Measurements from ENCODE around the gene KRT36.

Gene KRT36

DNA sequence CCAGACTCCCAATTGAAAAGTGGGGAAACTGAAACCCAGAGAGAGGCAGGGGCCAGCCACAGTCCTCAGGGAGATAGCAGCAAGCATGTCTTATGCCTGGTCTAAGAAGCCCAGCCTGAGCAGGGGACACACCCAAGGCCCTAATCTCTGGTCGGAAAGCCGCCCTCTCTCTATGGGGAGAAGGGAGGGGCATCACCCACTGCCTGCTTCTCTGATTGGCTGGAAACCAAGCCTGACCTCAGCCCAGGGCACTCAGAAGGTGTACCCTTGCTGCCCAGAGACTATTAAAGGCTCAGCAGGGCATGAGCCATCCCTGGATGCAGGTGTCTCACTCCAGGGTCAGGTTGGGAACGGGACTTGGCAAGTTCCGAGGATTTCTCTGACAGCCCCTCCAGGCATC is 21.4 kb upstream of the KRT36 start:
- Histone ChIP-seq H3K4me3 (ENCODE audit: low read length in 2 of 2) (no peak overlapping the region), H3K27me3 (ENCODE audit: control insufficient read depth in 1 of 2, insufficient read depth in 2 of 2, low read length in 2 of 2) (no peaks in the 10 kb centered on the region), H3K36me3 (ENCODE audit: control insufficient read depth in 2 of 2, insufficient read depth in 2 of 2, low read length in 2 of 2) (no peaks in the 10 kb centered on the region), H3K27ac (ENCODE audit: low read length) (no peak overlapping the region), H3K4me1 (ENCODE audit: control insufficient read depth, insufficient read depth, low read length) (no peaks in the 10 kb centered on the region), H3K9ac (ENCODE audit: low read length in 2 of 2) (no peak overlapping the region), H3K9me3 (ENCODE audit: control insufficient read depth in 2 of 2, low read length in 2 of 2) (no peaks in the 10 kb centered on the region)

DNA sequence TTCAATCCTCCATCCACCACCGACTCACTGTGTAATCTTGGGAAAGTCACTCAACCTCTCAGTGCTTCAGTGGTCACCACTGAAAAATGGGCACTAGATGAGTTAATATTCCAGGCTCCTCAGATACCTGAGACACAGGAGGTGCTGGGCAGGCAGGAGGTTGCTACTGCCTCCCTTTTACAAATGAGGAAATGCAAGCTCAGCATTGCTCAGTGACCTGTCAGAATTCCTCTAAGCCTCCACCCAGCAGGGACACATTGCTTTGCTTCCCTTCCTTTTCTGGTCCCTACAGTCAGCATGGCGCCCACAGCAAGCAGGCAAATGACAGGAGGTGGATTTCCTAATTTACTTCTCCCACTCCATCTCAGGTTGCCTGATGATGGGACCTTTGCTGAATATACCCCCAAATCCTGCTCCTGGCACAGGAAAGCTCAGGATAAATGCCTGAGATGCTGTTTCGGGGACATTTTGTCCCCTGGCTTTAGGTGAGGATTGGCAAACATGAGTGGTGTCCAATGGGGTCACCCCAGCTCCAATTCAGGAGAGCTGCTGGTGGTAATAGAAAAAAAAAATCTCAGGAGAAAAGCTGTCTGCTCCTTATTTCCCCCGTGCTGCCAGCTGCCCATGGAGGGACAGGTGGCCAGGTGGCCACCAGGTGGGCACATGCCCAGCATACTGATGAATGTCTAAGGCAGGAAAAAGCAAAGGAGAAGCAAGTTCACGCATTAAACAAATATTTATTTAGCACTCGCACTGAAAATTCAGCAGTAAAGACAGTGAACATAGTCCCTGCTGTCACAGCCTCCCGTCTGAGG is 20.7 kb upstream of the KRT36 start:
- Histone ChIP-seq H3K27me3 (ENCODE audit: control insufficient read depth in 1 of 2, insufficient read depth in 2 of 2, low read length in 2 of 2) (no peaks in the 10 kb centered on the region), H3K9me3 (ENCODE audit: control insufficient read depth in 2 of 2, low read length in 2 of 2) (no peaks in the 10 kb centered on the region), H3K4me3 (ENCODE audit: low read length in 2 of 2) (no peak overlapping the region), H3K9ac (ENCODE audit: low read length in 2 of 2) (no peak overlapping the region), H3K4me1 (ENCODE audit: control insufficient read depth, insufficient read depth, low read length) (no peaks in the 10 kb centered on the region), H3K36me3 (ENCODE audit: control insufficient read depth in 2 of 2, insufficient read depth in 2 of 2, low read length in 2 of 2) (no peaks in the 10 kb centered on the region), H3K27ac (ENCODE audit: low read length) (no peak overlapping the region)

DNA sequence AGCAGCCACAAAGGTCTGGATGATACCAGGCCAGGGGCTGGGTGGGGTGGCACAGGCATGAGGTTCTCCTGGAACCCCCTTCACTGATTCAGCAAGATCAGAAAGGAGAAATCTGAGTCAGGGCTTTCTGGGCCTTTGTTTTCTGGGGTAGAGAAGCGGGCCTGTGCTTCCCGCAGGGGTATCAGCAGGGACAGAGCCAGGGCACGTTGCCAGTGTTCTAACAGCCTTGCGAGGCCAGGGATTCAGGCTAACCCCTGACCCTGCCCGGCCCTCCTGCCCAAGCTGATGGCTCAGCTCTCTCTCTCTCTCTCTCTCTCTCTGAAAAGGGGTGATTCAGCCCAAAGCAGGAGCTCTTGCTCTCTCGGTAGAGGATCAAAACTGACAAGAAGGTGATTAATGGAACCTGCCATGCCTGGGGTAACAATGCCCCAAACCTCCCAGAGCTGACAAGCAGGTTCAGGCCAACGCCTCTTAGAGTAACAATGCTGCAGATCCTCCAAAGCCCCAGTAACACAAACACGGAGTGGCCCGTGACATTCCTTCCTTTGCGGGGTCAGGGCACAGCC is 17.7 kb upstream of the KRT36 start:
- no peak overlapping the region for H3K27ac ChIP-seq (ENCODE audit: low read length)
- no peaks in the 10 kb centered on the region for H3K4me1 ChIP-seq (ENCODE audit: control insufficient read depth, insufficient read depth, low read length)
- H3K27me3 ChIP-seq (ENCODE audit: control insufficient read depth in 1 of 2, insufficient read depth in 2 of 2, low read length in 2 of 2): no peaks in the 10 kb centered on the region
- no peak overlapping the region for H3K9ac ChIP-seq (ENCODE audit: low read length in 2 of 2)
- no peaks in the 10 kb centered on the region for H3K9me3 ChIP-seq (ENCODE audit: control insufficient read depth in 2 of 2, low read length in 2 of 2)
- H3K36me3 ChIP-seq (ENCODE audit: control insufficient read depth in 2 of 2, insufficient read depth in 2 of 2, low read length in 2 of 2): no peaks in the 10 kb centered on the region
- H3K4me3 ChIP-seq (ENCODE audit: low read length in 2 of 2): no peak overlapping the region

DNA sequence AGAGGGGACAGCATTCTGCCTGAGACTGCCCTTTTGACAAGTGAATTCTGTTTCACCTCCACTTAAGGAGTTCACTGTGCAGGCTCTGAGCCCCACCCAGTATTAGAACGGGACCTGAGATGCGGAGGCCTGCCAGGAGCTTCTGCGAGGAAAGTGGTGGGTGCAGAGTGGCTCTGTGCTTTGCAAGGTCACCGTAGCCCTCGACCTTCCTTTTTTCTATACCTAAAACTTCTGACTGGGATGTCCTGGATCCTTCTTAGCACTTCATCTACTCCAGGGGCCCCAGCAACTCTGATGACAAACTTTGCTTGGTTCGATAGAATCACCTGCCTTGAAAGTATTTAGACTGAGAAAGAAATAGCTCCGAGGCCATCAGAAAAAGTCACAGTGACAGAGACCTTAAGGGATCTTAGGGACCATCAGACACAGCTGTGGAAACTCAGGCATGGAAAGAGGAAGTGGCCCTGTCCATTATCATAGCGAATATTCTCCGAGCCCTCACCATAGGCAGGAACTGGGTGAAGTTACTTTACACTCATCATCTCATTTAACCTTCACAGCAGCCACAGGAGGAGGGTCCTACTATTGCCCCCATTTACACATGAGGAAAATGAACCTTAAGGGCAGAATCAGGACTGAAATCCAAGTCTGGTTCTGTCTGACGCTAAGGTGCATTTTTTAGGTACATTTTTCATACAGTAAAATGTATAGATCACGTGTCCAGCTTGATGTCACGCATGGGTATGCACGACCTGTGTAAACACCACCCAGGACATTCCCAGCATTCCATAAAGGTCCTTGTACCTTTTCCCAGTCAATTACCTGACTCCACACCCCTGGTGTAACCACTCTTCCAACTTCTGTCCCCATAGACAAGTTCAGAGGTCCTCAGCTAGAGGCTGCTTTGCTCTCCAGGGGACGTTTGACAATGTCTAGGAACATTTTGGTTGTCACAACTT is 16.4 kb upstream of the KRT36 start:
- no peak overlapping the region for H3K9ac ChIP-seq (ENCODE audit: low read length in 2 of 2)
- H3K4me1 ChIP-seq (ENCODE audit: control insufficient read depth, insufficient read depth, low read length): no peaks in the 10 kb centered on the region
- H3K36me3 ChIP-seq (ENCODE audit: control insufficient read depth in 2 of 2, insufficient read depth in 2 of 2, low read length in 2 of 2): no peaks in the 10 kb centered on the region
- H3K27me3 ChIP-seq (ENCODE audit: control insufficient read depth in 1 of 2, insufficient read depth in 2 of 2, low read length in 2 of 2): no peaks in the 10 kb centered on the region
- H3K9me3 ChIP-seq (ENCODE audit: control insufficient read depth in 2 of 2, low read length in 2 of 2): no peaks in the 10 kb centered on the region
- no peak overlapping the region for H3K4me3 ChIP-seq (ENCODE audit: low read length in 2 of 2)
- H3K27ac ChIP-seq (ENCODE audit: low read length): no peak overlapping the region

DNA sequence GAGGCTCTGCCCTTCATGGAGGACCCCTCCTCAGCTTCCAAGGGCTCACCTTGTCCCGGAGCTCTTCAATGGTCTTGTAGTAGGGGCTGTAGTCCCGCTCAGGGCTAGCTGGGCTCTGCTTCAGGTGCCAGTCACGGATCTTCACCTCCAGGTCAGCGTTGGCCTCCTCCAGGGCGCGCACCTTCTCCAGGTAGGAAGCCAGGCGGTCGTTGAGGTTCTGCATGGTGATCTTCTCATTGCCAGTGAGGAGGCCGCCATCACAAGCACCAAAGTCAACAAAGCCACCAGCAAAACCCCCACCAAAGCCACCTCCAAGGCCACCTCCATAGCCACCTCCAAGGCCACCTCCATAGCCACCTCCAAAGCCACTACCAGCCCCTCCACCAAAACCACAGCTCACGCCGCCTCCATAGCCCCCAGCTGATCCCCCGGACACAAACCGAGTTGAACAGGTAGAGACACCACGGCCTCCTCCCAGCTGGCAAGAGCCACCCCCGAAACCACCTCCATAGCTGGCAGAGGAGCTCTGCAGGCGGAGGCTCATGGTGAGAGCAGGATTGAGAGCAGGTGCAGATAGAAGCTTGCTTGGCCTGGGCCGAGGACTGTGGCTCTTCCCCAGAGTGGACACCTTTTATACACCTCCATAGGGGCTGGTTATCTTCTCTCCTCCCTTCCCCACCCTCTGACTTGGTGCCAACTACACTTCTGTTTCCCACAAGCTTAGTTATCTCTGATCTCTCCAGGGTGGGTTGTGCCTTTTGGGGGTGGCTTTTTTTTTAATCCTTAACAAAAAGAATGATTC is 15.5 kb upstream of the KRT36 start, which contains the start of gene KRT13:
TSS of gene KRT13 (minus strand) at position 606 of the 802 bp plus-strand sequence. CDS start at position 544, 62 bp downstream.
- H3K4me3 ChIP-seq (ENCODE audit: low read length in 2 of 2): no peak within 1 kb of the TSS
- H3K27ac ChIP-seq (ENCODE audit: low read length): no peak within 1 kb of the TSS
- H3K36me3 ChIP-seq (ENCODE audit: control insufficient read depth in 2 of 2, insufficient read depth in 2 of 2, low read length in 2 of 2): no peaks in the 10 kb centered on the region
- no peaks in the 10 kb centered on the region for H3K9me3 ChIP-seq (ENCODE audit: control insufficient read depth in 2 of 2, low read length in 2 of 2)
- no peak within 1 kb of the TSS for H3K9ac ChIP-seq (ENCODE audit: low read length in 2 of 2)
- H3K4me1 ChIP-seq (ENCODE audit: control insufficient read depth, insufficient read depth, low read length): no peaks in the 10 kb centered on the region
- no peaks in the 10 kb centered on the region for H3K27me3 ChIP-seq (ENCODE audit: control insufficient read depth in 1 of 2, insufficient read depth in 2 of 2, low read length in 2 of 2)

DNA sequence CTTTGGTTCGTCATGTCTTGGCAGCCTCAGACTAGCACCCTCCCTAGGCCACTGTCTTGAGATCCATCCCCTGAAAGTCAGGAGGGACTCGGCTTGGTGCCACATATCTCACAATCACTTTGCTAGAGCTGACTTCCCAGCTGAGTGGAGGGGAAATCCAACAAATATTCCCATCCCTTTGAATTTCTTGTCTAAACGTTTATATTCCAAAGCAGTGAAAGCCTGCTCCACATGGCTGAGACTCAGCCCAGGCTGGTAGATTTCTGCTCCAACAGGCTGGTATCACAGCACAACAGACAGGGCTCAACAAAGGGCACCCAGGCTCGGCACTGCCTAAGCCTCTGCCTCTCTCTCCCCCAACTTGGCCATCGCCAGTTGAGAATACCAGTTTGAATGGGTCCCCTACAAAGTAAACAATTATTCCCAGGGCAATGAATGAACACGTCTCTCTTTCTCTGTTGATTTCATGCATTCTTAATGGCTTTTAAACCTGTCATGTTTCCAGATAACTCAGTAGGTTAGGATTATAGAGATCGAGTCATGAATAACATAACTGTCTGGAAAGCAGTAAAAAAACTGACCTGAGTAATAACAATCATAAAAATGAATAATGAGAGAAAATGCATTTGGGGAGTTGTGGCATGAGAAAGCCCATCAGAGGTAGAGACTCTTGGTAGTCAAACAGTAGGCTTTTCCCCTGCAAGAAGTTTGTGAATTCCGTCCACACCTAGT is 14.7 kb upstream of the KRT36 start:
- Histone ChIP-seq H3K4me3 (ENCODE audit: low read length in 2 of 2) (no peak overlapping the region), H3K27ac (ENCODE audit: low read length) (no peak overlapping the region), H3K36me3 (ENCODE audit: control insufficient read depth in 2 of 2, insufficient read depth in 2 of 2, low read length in 2 of 2) (no peaks in the 10 kb centered on the region), H3K27me3 (ENCODE audit: control insufficient read depth in 1 of 2, insufficient read depth in 2 of 2, low read length in 2 of 2) (no peaks in the 10 kb centered on the region), H3K9ac (ENCODE audit: low read length in 2 of 2) (no peak overlapping the region), H3K4me1 (ENCODE audit: control insufficient read depth, insufficient read depth, low read length) (no peaks in the 10 kb centered on the region), H3K9me3 (ENCODE audit: control insufficient read depth in 2 of 2, low read length in 2 of 2) (no peaks in the 10 kb centered on the region)

DNA sequence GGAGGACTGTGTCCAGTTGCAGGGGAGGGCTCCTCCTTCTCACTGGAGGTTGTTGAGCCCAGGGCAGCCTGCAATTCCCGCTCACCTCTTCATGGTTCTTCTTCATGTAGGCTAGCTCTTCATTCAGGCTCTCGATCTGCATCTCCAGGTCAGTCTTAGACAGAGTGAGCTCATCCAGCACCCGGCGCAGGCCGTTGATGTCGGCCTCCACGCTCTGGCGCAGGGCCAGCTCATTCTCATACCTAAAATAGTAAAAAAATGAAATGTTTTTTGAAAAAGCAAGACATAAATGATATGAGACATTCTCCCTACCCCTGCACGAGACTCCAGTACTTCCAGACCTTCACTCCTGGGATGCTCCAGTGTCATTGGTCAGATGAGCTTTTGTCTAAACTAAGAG is 13.5 kb upstream of the KRT36 start:
- Histone ChIP-seq H3K4me3 (ENCODE audit: low read length in 2 of 2) (no peak overlapping the region), H3K9ac (ENCODE audit: low read length in 2 of 2) (no peak overlapping the region), H3K27me3 (ENCODE audit: control insufficient read depth in 1 of 2, insufficient read depth in 2 of 2, low read length in 2 of 2) (no peaks in the 10 kb centered on the region), H3K36me3 (ENCODE audit: control insufficient read depth in 2 of 2, insufficient read depth in 2 of 2, low read length in 2 of 2) (no peaks in the 10 kb centered on the region), H3K9me3 (ENCODE audit: control insufficient read depth in 2 of 2, low read length in 2 of 2) (no peaks in the 10 kb centered on the region), H3K4me1 (ENCODE audit: control insufficient read depth, insufficient read depth, low read length) (no peaks in the 10 kb centered on the region), H3K27ac (ENCODE audit: low read length) (no peak overlapping the region)

DNA sequence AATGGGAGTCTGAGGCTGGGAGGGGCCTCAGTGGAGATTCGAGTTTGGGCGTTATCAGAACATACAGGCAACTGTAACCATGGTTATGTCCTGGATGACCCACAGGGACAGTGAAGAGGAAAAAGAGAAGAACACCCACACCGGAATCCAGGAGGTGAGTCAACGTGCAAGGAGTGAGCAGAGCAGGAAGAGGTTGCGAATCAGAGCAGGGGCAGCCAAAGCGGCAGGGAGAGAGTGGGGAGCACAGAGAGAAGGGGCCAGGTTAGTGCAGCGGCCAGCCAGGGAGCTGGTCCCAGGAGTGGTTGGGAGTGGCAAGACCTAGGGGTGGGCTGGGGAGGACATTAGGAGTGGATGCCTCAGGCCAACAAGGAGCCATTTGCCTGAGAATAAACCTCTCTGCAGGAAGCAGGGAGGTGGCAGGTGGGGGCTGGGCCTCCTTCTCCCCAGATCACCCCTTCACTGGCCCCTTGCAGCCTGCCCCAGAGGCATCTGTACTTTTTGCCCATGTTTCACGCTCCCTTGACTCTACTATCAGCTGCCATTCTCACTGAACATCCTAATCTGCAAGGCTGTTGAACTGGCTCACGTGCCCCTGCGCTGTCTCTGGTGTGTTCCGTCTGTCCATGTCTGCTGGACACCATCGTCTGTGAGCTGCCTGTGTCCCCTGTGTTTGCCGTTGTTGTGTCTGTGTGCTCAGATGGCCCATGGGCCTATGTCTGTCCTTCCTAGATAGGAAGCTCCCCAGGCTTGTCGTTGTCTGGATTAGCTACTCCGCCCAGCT is 10.6 kb upstream of the KRT36 start:
- Histone ChIP-seq H3K36me3 (ENCODE audit: control insufficient read depth in 2 of 2, insufficient read depth in 2 of 2, low read length in 2 of 2) (no peaks in the 10 kb centered on the region), H3K27me3 (ENCODE audit: control insufficient read depth in 1 of 2, insufficient read depth in 2 of 2, low read length in 2 of 2) (no peaks in the 10 kb centered on the region), H3K27ac (ENCODE audit: low read length) (no peak overlapping the region)

DNA sequence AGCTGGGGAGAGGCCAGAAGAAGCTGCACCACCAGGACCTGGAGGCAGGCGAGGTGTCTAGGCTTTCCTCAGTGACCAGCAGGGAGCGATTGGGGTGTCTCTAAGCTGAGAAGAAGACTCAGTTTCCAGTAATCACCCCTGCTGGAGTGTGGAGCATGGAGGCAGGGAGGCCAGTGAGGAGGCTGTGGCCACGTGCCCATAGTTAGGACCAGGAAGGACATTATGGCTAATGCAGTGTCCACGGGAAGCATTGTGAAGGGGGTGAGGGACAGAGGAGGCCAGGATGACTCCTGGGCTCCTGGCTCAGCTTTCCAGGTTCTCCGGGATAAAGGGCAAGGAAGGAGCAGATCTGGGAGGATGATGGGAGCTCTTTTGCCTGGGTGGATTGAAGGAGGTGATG is 10.0 kb upstream of the KRT36 start:
- Histone ChIP-seq H3K4me3 (ENCODE audit: low read length in 2 of 2) (no peak overlapping the region), H3K9ac (ENCODE audit: low read length in 2 of 2) (no peak overlapping the region), H3K9me3 (ENCODE audit: control insufficient read depth in 2 of 2, low read length in 2 of 2) (no peaks in the 10 kb centered on the region), H3K27ac (ENCODE audit: low read length) (no peak overlapping the region), H3K27me3 (ENCODE audit: control insufficient read depth in 1 of 2, insufficient read depth in 2 of 2, low read length in 2 of 2) (no peaks in the 10 kb centered on the region), H3K4me1 (ENCODE audit: control insufficient read depth, insufficient read depth, low read length) (no peaks in the 10 kb centered on the region), H3K36me3 (ENCODE audit: control insufficient read depth in 2 of 2, insufficient read depth in 2 of 2, low read length in 2 of 2) (no peaks in the 10 kb centered on the region)

More for the DNA sequence above, 10.6 kb upstream of the KRT36 start:
- H3K9ac ChIP-seq (ENCODE audit: low read length in 2 of 2): no peak overlapping the region
- H3K9me3 ChIP-seq (ENCODE audit: control insufficient read depth in 2 of 2, low read length in 2 of 2): no peaks in the 10 kb centered on the region
- no peaks in the 10 kb centered on the region for H3K4me1 ChIP-seq (ENCODE audit: control insufficient read depth, insufficient read depth, low read length)
- H3K4me3 ChIP-seq (ENCODE audit: low read length in 2 of 2): no peak overlapping the region
